ENCODE results near the gene TALDO1.

The TALDO1 gene

GRCh38 chr11:791658-792534 is 44.6 kb downstream of the TALDO1 start:
- no peak for TF ChIP-seq CTCF (conservative IDR thresholded peaks at IDR 0.05; ENCODE audit: low read length)
- H3K4me3 ChIP-seq (ENCODE audit: low read length) = no peak overlapping the region
- DNase-seq (ENCODE audit: low read depth) = no peak

GRCh38 chr11:792535-792821 is 45.2 kb downstream of the TALDO1 start:
- DNase-seq (ENCODE audit: low read depth) = no peak
- no peak for TF ChIP-seq CTCF (conservative IDR thresholded peaks at IDR 0.05; ENCODE audit: low read length)
- H3K4me3 ChIP-seq (ENCODE audit: low read length) = no peak overlapping the region

GRCh38 chr11:792873-793272 is 45.6 kb downstream of the TALDO1 start:
- H3K4me3 ChIP-seq (ENCODE audit: low read length) = no peak overlapping the region
- TF ChIP-seq CTCF (conservative IDR thresholded peaks at IDR 0.05; ENCODE audit: low read length) = no peak
- no peak for DNase-seq (ENCODE audit: low read depth)

GRCh38 chr11:793556-793955 is 46.3 kb downstream of the TALDO1 start:
- no peak overlapping the region for H3K4me3 ChIP-seq (ENCODE audit: low read length)
- no peak for DNase-seq (ENCODE audit: low read depth)
- no peak for TF ChIP-seq CTCF (conservative IDR thresholded peaks at IDR 0.05; ENCODE audit: low read length)

- H3K4me3 ChIP-seq (ENCODE audit: low read length) = no peak overlapping the region; the same call in 1 of the 2 replicates
- DNase-seq (ENCODE audit: low read depth) = no peak
- no peak for TF ChIP-seq CTCF (conservative IDR thresholded peaks at IDR 0.05; ENCODE audit: low read length)
Measured at GRCh38 chr11:794013-794765, 46.9 kb downstream of the TALDO1 start.

- no peak for TF ChIP-seq CTCF (conservative IDR thresholded peaks at IDR 0.05; ENCODE audit: low read length)
- DNase-seq (ENCODE audit: low read depth) = no peak
- H3K4me3 ChIP-seq (ENCODE audit: low read length) = peak overlapping the region; percentile 77
Measured at GRCh38 chr11:794766-795633, 47.7 kb downstream of the TALDO1 start.

All from AG10803 (cell line).